Astrocyte (in vitro differentiated cells and primary cell): ENCODE measurements around the gene DNAL4. TPM values are rescaled to one million over a fixed set of nuclear protein-coding genes. Genes with fewer than 3 reads are reported as not detected.

Source experiments
- DNase-seq: peaks from one replicate; pipeline ENCODE4 v3.0.0-alpha.2; 2010; ENCODE audit warnings: low read depth
- FAIRE-seq: peaks from 2 replicates; lab custom pipeline; 2011; peaks lifted over from hg19 to GRCh38; lab: Jason Lieb, UNC
- H2AFZ ChIP-seq: 2 replicates; pipeline ENCODE4 v1.6.0; 2012; ENCODE audit warnings: low read depth, low read length, inconsistent platforms
- H3K27ac ChIP-seq: 2 replicates; pipeline ENCODE4 v1.5.1; 2011; ENCODE audit warnings: low read depth, low read length, inconsistent platforms
- H3K27me3 ChIP-seq: 2 replicates; pipeline ENCODE4 v1.6.0; 2011; ENCODE audit warnings: low read length, inconsistent platforms; ENCODE audit not compliant: insufficient read depth
- H3K36me3 ChIP-seq: 2 replicates; pipeline ENCODE4 v1.5.1; 2011; ENCODE audit warnings: low read length, inconsistent platforms; ENCODE audit not compliant: insufficient read depth
- H3K4me1 ChIP-seq: 2 replicates; pipeline ENCODE4 v1.5.1; 2011; ENCODE audit warnings: low read length, inconsistent platforms; ENCODE audit not compliant: insufficient read depth
- H3K4me2 ChIP-seq: 2 replicates; pipeline ENCODE4 v1.6.0; 2012; ENCODE audit warnings: low read length, inconsistent platforms
- H3K4me3 ChIP-seq: 2 replicates; pipeline ENCODE4 v1.5.1; 2011; ENCODE audit warnings: low read depth, mild to moderate bottlenecking, low read length, inconsistent platforms; ENCODE audit not compliant: insufficient read depth
- H3K79me2 ChIP-seq: 2 replicates; pipeline ENCODE4 v1.6.0; 2012; ENCODE audit warnings: mild to moderate bottlenecking, low read length, inconsistent platforms; ENCODE audit not compliant: insufficient read depth
- H3K9ac ChIP-seq: 2 replicates; pipeline ENCODE4 v1.6.0; 2012; ENCODE audit warnings: mild to moderate bottlenecking, low read length, inconsistent platforms
- H3K9me3 ChIP-seq: 2 replicates; pipeline ENCODE4 v1.5.1; 2012; ENCODE audit warnings: low read depth, mild to moderate bottlenecking, low read length, inconsistent platforms; ENCODE audit not compliant: insufficient read depth
- H4K20me1 ChIP-seq: 2 replicates; pipeline ENCODE4 v1.6.0; 2012; ENCODE audit warnings: low read length, inconsistent platforms; ENCODE audit not compliant: insufficient read depth
- H3K27ac Mint-ChIP-seq: one replicate; pipeline ENCODE4 v1.8.0; 2021; ENCODE audit warnings: mild to moderate bottlenecking, mixed read lengths; ENCODE audit not compliant: unreplicated experiment
- H3K27me3 Mint-ChIP-seq: one replicate; pipeline ENCODE4 v1.8.0; 2021; ENCODE audit warnings: low read depth, mixed read lengths; ENCODE audit not compliant: unreplicated experiment
- H3K36me3 Mint-ChIP-seq: one replicate; pipeline ENCODE4 v1.8.0; 2021; ENCODE audit warnings: low read depth, mixed read lengths; ENCODE audit not compliant: unreplicated experiment
- H3K4me1 Mint-ChIP-seq: one replicate; pipeline ENCODE4 v1.8.0; 2021; ENCODE audit warnings: low read depth, mixed read lengths; ENCODE audit not compliant: unreplicated experiment
- H3K4me3 Mint-ChIP-seq: one replicate; pipeline ENCODE4 v1.8.0; 2021; ENCODE audit warnings: mild to moderate bottlenecking, moderate library complexity, mixed read lengths; ENCODE audit not compliant: unreplicated experiment
- H3K9me3 Mint-ChIP-seq: one replicate; pipeline ENCODE4 v1.8.0; 2021; ENCODE audit warnings: mild to moderate bottlenecking, mixed read lengths; ENCODE audit not compliant: unreplicated experiment
- CTCF ChIP-seq: IDR thresholded peaks from 2 replicates; pipeline ENCODE4 v1.5.1; 2011; ENCODE audit warnings: low read depth, mild to moderate bottlenecking, inconsistent platforms, low read length, moderate library complexity; ENCODE audit not compliant: insufficient read depth
- EZH2 ChIP-seq: IDR thresholded peaks from 2 replicates; pipeline ENCODE4 v1.6.1; 2012; ENCODE audit warnings: mild to moderate bottlenecking, low read length, inconsistent platforms; ENCODE audit not compliant: insufficient read depth
- total RNA-seq: library from RNA; stranded (reverse); gene quantifications from 2 replicates; pipeline ENCODE4 v1.2.1, GENCODE V29; 2021

Gene DNAL4
- total RNA-seq, 1 donor from 2014 or later: 12.8 TPM

GRCh38 chr22:38753948-38754750, 39.8 kb downstream of the DNAL4 start:
- Histone ChIP-seq H3K4me2 (peak overlapping the region; percentile 95), H3K27ac (no peak overlapping the region), H3K9me3 (no peaks in the 10 kb centered on the region), H3K4me3 (peak overlapping the region; percentile 76), H3K36me3 (peaks cover 10% of the 10 kb centered on the region), H3K27me3 (no peaks in the 10 kb centered on the region), H3K4me1 (peaks cover 18% of the 10 kb centered on the region), H4K20me1 (no peaks in the 10 kb centered on the region), H3K9ac (peak overlapping the region; percentile 79), H2AFZ (peak overlapping the region; percentile 50), H3K79me2 (peaks cover 17% of the 10 kb centered on the region)
- TF ChIP-seq EZH2 (no peak), CTCF (no peak)
- H3K4me1 Mint-ChIP-seq: peaks cover 1% of the 10 kb centered on the region
- H3K27me3 Mint-ChIP-seq: peaks cover 1% of the 10 kb centered on the region
- FAIRE-seq (peak; percentile 58), DNase-seq (peak; percentile 58)
- H3K4me3 Mint-ChIP-seq: peak overlapping the region; percentile 87
- peaks cover 5% of the 10 kb centered on the region for H3K36me3 Mint-ChIP-seq
- H3K27ac Mint-ChIP-seq: no peak overlapping the region
- no peaks in the 10 kb centered on the region for H3K9me3 Mint-ChIP-seq

GRCh38 chr22:38751422-38752346, 42.3 kb downstream of the DNAL4 start:
- Histone ChIP-seq H3K27ac (no peak overlapping the region), H3K4me2 (no peak overlapping the region), H3K79me2 (peaks cover 17% of the 10 kb centered on the region), H4K20me1 (no peaks in the 10 kb centered on the region), H2AFZ (no peak overlapping the region), H3K27me3 (no peaks in the 10 kb centered on the region), H3K4me1 (peaks cover 18% of the 10 kb centered on the region), H3K9ac (no peak overlapping the region), H3K36me3 (peaks cover 16% of the 10 kb centered on the region), H3K4me3 (no peak overlapping the region), H3K9me3 (no peaks in the 10 kb centered on the region)
- Mint-ChIP-seq H3K27ac (no peak overlapping the region), H3K36me3 (peaks cover 7% of the 10 kb centered on the region), H3K4me3 (no peak overlapping the region), H3K9me3 (no peaks in the 10 kb centered on the region), H3K27me3 (no peaks in the 10 kb centered on the region), H3K4me1 (peaks cover 1% of the 10 kb centered on the region)
- DNase-seq: no peak
- TF ChIP-seq CTCF (no peak), EZH2 (no peak)
- no peak for FAIRE-seq
